Neural progenitor cell (in vitro differentiated cells): ENCODE data around the gene VGLL3. TPM values are rescaled to one million over a fixed set of nuclear protein-coding genes. Genes with fewer than 3 reads are reported as not detected.

Experiments used
- DNase-seq: peaks from one replicate; pipeline ENCODE4 v3.0.0-alpha.2; 2016; ENCODE audit warnings: low spot score
- H2AFZ ChIP-seq: fragments of 200-600 bp; sonication (generic); replicated peaks from 2 replicates; pipeline ENCODE4 v1.6.1; 2016; ENCODE audit warnings: antibody characterized with exemption
- H3F3A ChIP-seq: fragments of 200-600 bp; sonication (generic); 2 replicates; pipeline ENCODE4 v1.6.1; 2016; ENCODE audit warnings: antibody characterized with exemption, low read depth
- H3K27ac ChIP-seq: fragments of 200-600 bp; sonication (generic); 2 replicates; pipeline ENCODE4 v1.5.1; 2016; ENCODE audit warnings: mild to moderate bottlenecking
- H3K27me3 ChIP-seq: fragments of 200-600 bp; sonication (generic); 2 replicates; pipeline ENCODE4 v1.6.1; 2016; ENCODE audit warnings: mild to moderate bottlenecking, moderate library complexity
- H3K36me3 ChIP-seq: fragments of 200-600 bp; sonication (generic); 2 replicates; pipeline ENCODE4 v1.5.1; 2016
- H3K4me1 ChIP-seq: fragments of 200-600 bp; sonication (generic); 2 replicates; pipeline ENCODE4 v1.6.1; 2016; ENCODE audit warnings: mixed run types
- H3K4me2 ChIP-seq: fragments of 200-600 bp; sonication (generic); 2 replicates; pipeline ENCODE4 v1.6.1; 2016
- H3K4me3 ChIP-seq: fragments of 200-600 bp; sonication (generic); 2 replicates; pipeline ENCODE4 v1.5.1; 2016
- H3K79me2 ChIP-seq: fragments of 200-600 bp; sonication (generic); 2 replicates; pipeline ENCODE4 v1.6.1; 2016; ENCODE audit warnings: low read depth
- H3K9ac ChIP-seq: fragments of 200-600 bp; sonication (generic); 2 replicates; pipeline ENCODE4 v1.6.1; 2016
- H3K9me3 ChIP-seq: fragments of 200-600 bp; sonication (generic); 2 replicates; pipeline ENCODE4 v1.5.1; 2016; ENCODE audit warnings: low read depth
- H4K20me1 ChIP-seq: fragments of 200-600 bp; sonication (generic); 2 replicates; pipeline ENCODE4 v1.6.1; 2016; ENCODE audit warnings: low read depth
- H3K27ac Mint-ChIP-seq: 3 replicates; pipeline ENCODE4 v1.8.0; 2021; ENCODE audit warnings: mixed read lengths
- H3K27me3 Mint-ChIP-seq: 2 replicates; pipeline ENCODE4 v1.8.0; 2022; ENCODE audit warnings: low read depth, mild to moderate bottlenecking, inconsistent platforms, moderate library complexity, mixed read lengths; ENCODE audit not compliant: insufficient read depth
- H3K36me3 Mint-ChIP-seq: 3 replicates; pipeline ENCODE4 v1.8.0; 2021; ENCODE audit warnings: mixed read lengths
- H3K4me1 Mint-ChIP-seq: 3 replicates; pipeline ENCODE4 v1.8.0; 2021; ENCODE audit warnings: mixed read lengths
- H3K4me3 Mint-ChIP-seq: 3 replicates; pipeline ENCODE4 v1.8.0; 2021; ENCODE audit warnings: mild to moderate bottlenecking, moderate library complexity, mixed read lengths
- H3K9me3 Mint-ChIP-seq: 3 replicates; pipeline ENCODE4 v1.8.0; 2020; ENCODE audit warnings: mixed read lengths
- CTCF ChIP-seq: fragments of 200-600 bp; sonication (generic); IDR thresholded peaks from 2 replicates; pipeline ENCODE4 v1.5.1; 2017; ENCODE audit warnings: antibody characterized with exemption, mild to moderate bottlenecking
- EZH2 ChIP-seq: fragments of 200-600 bp; sonication (generic); IDR thresholded peaks from 2 replicates; pipeline ENCODE4 v1.6.1; 2017; ENCODE audit warnings: antibody characterized with exemption, mild to moderate bottlenecking, moderate library complexity
- EZH2phosphoT487 ChIP-seq: fragments of 200-600 bp; sonication (generic); IDR thresholded peaks from 2 replicates; pipeline ENCODE4 v1.6.1; 2017; ENCODE audit warnings: antibody characterized with exemption
- total RNA-seq: library from RNA; depleted of rRNA; stranded (reverse); fragments of >200 nt; gene quantifications from 2 replicates; pipeline ENCODE4 v1.2.3, GENCODE V29; 2015; ENCODE audit warnings: low replicate concordance

VGLL3 gene
- total RNA-seq, 1 donor from 2014 or later: 1.8 TPM

GRCh38 chr3:86938416-86939105 is 52.4 kb downstream of the VGLL3 start:
- Histone ChIP-seq H3K27me3 (no peaks in the 10 kb centered on the region), H2AFZ (no peak overlapping the region), H3K9me3 (no peaks in the 10 kb centered on the region), H3F3A (no peaks in the 10 kb centered on the region), H3K27ac (no peak overlapping the region), H3K79me2 (no peaks in the 10 kb centered on the region), H3K9ac (no peak overlapping the region), H3K4me3 (no peak overlapping the region), H3K4me1 (no peaks in the 10 kb centered on the region), H3K36me3 (no peaks in the 10 kb centered on the region), H3K4me2 (no peak overlapping the region), H4K20me1 (no peaks in the 10 kb centered on the region)
- DNase-seq: no peak
- TF ChIP-seq CTCF: no peak
- no peak for TF ChIP-seq EZH2
- no peak for TF ChIP-seq EZH2phosphoT487
- no peaks in the 10 kb centered on the region for H3K27me3 Mint-ChIP-seq
- no peaks in the 10 kb centered on the region for H3K4me1 Mint-ChIP-seq
- H3K27ac Mint-ChIP-seq: no peak overlapping the region
- H3K4me3 Mint-ChIP-seq: no peak overlapping the region
- H3K9me3 Mint-ChIP-seq: peaks cover 5% of the 10 kb centered on the region
- no peaks in the 10 kb centered on the region for H3K36me3 Mint-ChIP-seq

- DNase-seq: no peak
- Mint-ChIP-seq H3K27ac (no peak overlapping the region), H3K4me3 (no peak overlapping the region), H3K9me3 (peaks cover 5% of the 10 kb centered on the region), H3K27me3 (no peaks in the 10 kb centered on the region), H3K36me3 (no peaks in the 10 kb centered on the region), H3K4me1 (peaks cover 1% of the 10 kb centered on the region)
- no peaks in the 10 kb centered on the region for H3K36me3 ChIP-seq
- no peaks in the 10 kb centered on the region for H3K27me3 ChIP-seq
- no peak overlapping the region for H3K4me3 ChIP-seq
- no peaks in the 10 kb centered on the region for H3K9me3 ChIP-seq
- H3K9ac ChIP-seq: no peak overlapping the region
- H4K20me1 ChIP-seq: no peaks in the 10 kb centered on the region
- no peaks in the 10 kb centered on the region for H3F3A ChIP-seq
- H3K4me2 ChIP-seq: no peak overlapping the region
- peaks cover under 1% of the 10 kb centered on the region for H3K4me1 ChIP-seq
- H3K27ac ChIP-seq: no peak overlapping the region
- H3K79me2 ChIP-seq: no peaks in the 10 kb centered on the region
- TF ChIP-seq EZH2phosphoT487 (no peak), CTCF (no peak), EZH2 (no peak)
- H2AFZ ChIP-seq: no peak overlapping the region
Observed at GRCh38 chr3:86937306-86937791, 53.6 kb downstream of the VGLL3 start.

DNA sequence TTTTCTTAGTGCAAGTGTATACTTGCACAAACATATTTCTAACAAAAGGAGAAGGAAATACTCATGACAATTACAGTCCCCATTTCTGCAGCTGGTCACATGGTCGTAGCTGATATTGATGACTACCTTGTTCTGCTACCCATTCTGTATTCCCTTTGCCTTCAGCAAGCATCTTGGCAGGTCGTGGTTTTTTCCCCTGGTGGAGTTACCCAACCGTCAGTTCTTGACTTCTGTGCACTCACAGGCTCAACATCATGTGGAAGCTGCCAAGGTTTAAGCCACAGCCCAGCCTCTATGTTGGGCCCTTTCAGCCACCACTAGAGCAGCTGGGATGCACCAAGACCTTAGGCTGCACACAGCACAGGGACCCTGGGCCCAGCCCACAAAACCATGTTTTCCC is 56.1 kb downstream of the VGLL3 start:
- H3K4me1 Mint-ChIP-seq: peaks cover 5% of the 10 kb centered on the region
- Histone ChIP-seq H3K4me1 (peaks cover 5% of the 10 kb centered on the region), H3K9me3 (no peaks in the 10 kb centered on the region), H3F3A (no peaks in the 10 kb centered on the region), H3K27me3 (no peaks in the 10 kb centered on the region), H3K9ac (no peak overlapping the region), H3K27ac (no peak overlapping the region), H4K20me1 (no peaks in the 10 kb centered on the region), H3K79me2 (no peaks in the 10 kb centered on the region), H3K4me2 (no peak overlapping the region), H3K4me3 (no peak overlapping the region), H3K36me3 (no peaks in the 10 kb centered on the region), H2AFZ (no peak overlapping the region)
- no peak for DNase-seq
- no peak overlapping the region for H3K27ac Mint-ChIP-seq
- TF ChIP-seq CTCF (no peak), EZH2phosphoT487 (no peak), EZH2 (no peak)
- H3K9me3 Mint-ChIP-seq: peaks cover 5% of the 10 kb centered on the region
- H3K36me3 Mint-ChIP-seq: no peaks in the 10 kb centered on the region
- H3K4me3 Mint-ChIP-seq: no peak overlapping the region
- no peaks in the 10 kb centered on the region for H3K27me3 Mint-ChIP-seq
